Measurements from ENCODE around the gene TENM4.

Gene TENM4

DNA sequence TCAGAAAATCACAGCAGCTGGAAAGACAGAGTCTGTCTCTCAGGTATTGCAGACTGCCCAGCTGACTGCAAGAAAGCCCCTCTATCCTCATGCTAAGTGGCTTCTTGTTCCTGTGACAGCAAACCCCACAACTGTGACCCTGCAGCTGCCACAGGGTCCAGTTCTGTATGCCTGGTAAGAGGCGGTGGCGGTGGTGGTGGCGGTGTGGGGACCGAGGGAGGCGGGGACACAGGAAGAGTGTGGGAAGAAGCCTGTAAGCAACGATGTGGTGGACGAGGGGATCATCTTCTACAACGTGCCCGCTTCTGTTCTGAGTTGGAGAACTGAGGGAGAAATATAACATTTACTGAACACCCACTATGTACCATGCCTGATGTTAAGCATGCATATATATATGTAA, 112.4 kb downstream of the TENM4 start:
- no peaks in the 10 kb centered on the region for H3K9me3 ChIP-seq (ENCODE audit: control insufficient read depth, low read length)
- no peaks in the 10 kb centered on the region for H3K36me3 ChIP-seq (ENCODE audit: control insufficient read depth, insufficient read depth, low read length)
- no peak overlapping the region for H3K27ac ChIP-seq (ENCODE audit: low read depth, low read length, severe bottlenecking)
- 82% methylated on average over 7 to 8 of the region's 9 CpGs for WGBS, 2 experiments (ENCODE audit: insufficient coverage in 2 of 2)
- H3K4me3 ChIP-seq (ENCODE audit: extremely low read depth, insufficient read depth, low read length, poor library complexity, severe bottlenecking): no peak overlapping the region
- H3K4me1 ChIP-seq (ENCODE audit: control insufficient read depth, insufficient read depth, low read length, poor library complexity, severe bottlenecking): peaks cover 5% of the 10 kb centered on the region

- Histone ChIP-seq H3K4me3 (ENCODE audit: extremely low read depth, insufficient read depth, low read length, poor library complexity, severe bottlenecking) (no peak overlapping the region), H3K27ac (ENCODE audit: low read depth, low read length, severe bottlenecking) (no peak overlapping the region), H3K9me3 (ENCODE audit: control insufficient read depth, low read length) (no peaks in the 10 kb centered on the region), H3K4me1 (ENCODE audit: control insufficient read depth, insufficient read depth, low read length, poor library complexity, severe bottlenecking) (peaks cover 5% of the 10 kb centered on the region), H3K36me3 (ENCODE audit: control insufficient read depth, insufficient read depth, low read length) (no peaks in the 10 kb centered on the region)
- WGBS, 2 experiments (ENCODE audit: insufficient coverage in 2 of 2): 85 to 100% methylated on average over 3 of the region's 10 CpGs
Observed at GRCh38 chr11:79325851-79326250, 115.0 kb downstream of the TENM4 start.

DNA sequence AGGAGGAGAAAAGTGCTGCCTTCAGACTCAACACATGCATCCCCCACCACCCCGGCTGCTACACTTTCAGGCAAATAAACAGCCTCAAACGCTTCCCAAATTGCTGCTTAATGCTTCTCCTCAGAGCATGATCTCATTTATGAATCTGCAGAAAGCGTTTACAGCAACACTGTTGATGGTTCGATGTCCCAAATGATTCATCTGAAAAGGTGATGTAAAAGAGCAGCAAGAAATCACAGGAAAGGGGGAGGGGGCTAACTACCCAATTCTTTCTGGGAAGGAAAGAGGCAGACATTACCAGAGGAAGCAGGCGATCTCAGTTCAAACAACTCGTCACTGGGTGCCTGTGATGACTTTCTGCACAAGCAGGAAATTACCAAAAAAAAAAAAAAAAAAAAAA, 119.6 kb downstream of the TENM4 start:
- Histone ChIP-seq H3K9me3 (ENCODE audit: control insufficient read depth, low read length) (no peaks in the 10 kb centered on the region), H3K27ac (ENCODE audit: low read depth, low read length, severe bottlenecking) (no peak overlapping the region), H3K4me1 (ENCODE audit: control insufficient read depth, insufficient read depth, low read length, poor library complexity, severe bottlenecking) (no peaks in the 10 kb centered on the region), H3K36me3 (ENCODE audit: control insufficient read depth, insufficient read depth, low read length) (no peaks in the 10 kb centered on the region), H3K4me3 (ENCODE audit: extremely low read depth, insufficient read depth, low read length, poor library complexity, severe bottlenecking) (no peak overlapping the region)
- WGBS, 2 experiments (ENCODE audit: insufficient coverage in 2 of 2): 84% methylated on average over 4 to 5 of the region's 6 CpGs

DNA sequence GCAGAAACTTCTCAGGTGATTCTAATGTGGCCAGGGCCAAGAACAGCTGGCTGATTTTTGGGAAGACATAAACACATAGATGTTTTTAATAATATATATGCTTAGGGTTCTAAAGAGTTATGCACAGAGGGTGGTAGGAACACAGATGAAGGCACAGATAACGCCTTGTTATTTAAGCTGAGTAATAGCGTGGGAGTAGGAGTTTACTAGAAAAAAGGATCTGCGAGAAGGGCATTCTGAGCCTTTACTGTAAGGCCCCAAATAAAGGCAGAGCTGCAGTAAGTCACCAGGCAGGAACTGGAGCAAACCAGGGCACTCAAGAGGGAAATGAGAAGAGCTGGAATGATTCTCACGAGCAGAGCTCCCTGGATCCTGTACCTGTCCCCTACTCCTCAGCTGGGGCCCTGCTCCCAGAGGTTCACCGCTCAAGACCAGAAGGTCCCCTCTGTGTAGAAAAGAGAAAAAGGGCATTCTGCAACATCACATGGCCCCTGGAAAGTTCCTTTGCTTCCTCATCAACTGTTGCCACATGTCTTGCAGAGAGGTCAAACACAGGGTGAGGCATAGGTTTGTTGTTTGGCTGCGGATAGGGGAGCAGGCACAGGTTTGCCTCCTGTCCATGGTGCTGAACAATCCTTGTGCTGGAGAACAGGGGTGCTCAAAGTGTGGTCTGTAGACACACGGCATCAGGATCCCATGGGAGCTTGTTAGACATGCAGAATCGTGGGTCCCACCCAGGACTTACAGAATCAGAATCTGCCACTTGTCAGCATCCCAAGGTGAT, 125.7 kb downstream of the TENM4 start:
- Histone ChIP-seq H3K4me3 (ENCODE audit: extremely low read depth, insufficient read depth, low read length, poor library complexity, severe bottlenecking) (no peak overlapping the region), H3K9me3 (ENCODE audit: control insufficient read depth, low read length) (no peaks in the 10 kb centered on the region), H3K36me3 (ENCODE audit: control insufficient read depth, insufficient read depth, low read length) (no peaks in the 10 kb centered on the region), H3K4me1 (ENCODE audit: control insufficient read depth, insufficient read depth, low read length, poor library complexity, severe bottlenecking) (no peaks in the 10 kb centered on the region), H3K27ac (ENCODE audit: low read depth, low read length, severe bottlenecking) (no peak overlapping the region)
- WGBS, 2 experiments (ENCODE audit: insufficient coverage in 2 of 2): 67 to 80% methylated on average over 5 to 6 of the region's 8 CpGs

DNA sequence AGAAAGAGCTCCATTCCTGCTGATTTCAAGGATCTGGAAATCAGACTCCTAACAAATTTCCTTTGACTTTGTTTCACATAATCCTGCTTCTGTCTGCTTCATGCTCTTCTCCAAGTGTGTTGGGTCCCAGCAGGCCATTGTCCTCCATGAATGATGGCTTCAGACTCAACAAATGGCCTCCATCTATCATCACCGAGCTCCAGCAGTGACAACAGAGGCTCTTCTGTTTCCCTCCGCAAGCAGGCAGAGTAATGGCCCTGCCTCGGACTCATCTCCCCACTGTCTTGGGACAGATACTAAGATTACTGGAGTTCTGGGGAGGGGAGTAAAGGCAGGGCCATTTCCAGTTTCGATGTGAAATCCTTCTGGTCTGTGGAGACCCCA, 127.3 kb downstream of the TENM4 start:
- no peaks in the 10 kb centered on the region for H3K4me1 ChIP-seq (ENCODE audit: control insufficient read depth, insufficient read depth, low read length, poor library complexity, severe bottlenecking)
- H3K27ac ChIP-seq (ENCODE audit: low read depth, low read length, severe bottlenecking): no peak overlapping the region
- WGBS, 2 experiments (ENCODE audit: insufficient coverage in 2 of 2): 80% methylated on average over 1 of the region's 4 CpGs; no CpG with 5 or more reads in 1 of the 2 experiments
- H3K9me3 ChIP-seq (ENCODE audit: control insufficient read depth, low read length): no peaks in the 10 kb centered on the region
- no peak overlapping the region for H3K4me3 ChIP-seq (ENCODE audit: extremely low read depth, insufficient read depth, low read length, poor library complexity, severe bottlenecking)
- no peaks in the 10 kb centered on the region for H3K36me3 ChIP-seq (ENCODE audit: control insufficient read depth, insufficient read depth, low read length)

DNA sequence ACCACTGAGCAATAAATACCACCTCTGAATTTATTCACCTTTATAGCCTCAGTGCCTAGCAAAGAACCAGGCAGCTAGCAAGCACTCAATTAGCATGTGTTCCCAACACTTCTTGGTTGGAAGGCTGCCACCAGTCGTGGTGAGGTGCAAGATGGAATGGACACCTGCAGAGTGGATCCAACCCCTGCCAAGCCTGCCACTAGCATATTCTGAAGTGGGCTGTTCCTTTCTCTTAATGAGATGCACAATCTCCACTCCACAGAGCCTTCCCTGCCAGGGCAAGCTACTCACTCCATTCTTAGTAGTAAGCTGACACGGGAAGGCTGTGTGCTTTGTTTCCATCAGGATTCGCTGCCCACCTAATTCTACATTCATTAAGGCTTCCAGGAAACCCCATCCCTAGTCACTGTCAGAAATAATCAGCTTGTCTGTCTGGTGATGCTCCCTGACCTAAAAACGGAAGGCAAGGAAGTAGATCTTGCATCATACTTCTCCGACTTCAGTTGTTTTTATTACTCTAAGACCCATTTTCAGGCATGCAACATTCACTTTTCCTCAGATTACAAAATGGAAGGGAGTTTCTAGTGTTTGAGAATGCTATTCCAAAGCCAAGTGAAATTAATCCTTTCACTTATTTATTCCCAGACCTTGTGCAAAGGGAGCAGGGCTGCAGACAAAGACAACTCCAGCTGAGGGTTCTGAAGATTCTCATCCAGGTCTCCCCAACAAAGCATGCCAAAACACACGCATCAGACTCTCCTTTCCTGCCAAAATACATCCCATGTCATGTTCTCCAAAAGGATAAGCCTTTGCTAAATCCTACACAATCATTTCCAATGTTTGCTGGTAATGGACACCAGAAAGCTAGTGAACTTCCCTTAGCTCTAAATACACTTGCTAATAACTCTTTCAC, 128.0 kb downstream of the TENM4 start:
- no peak overlapping the region for H3K27ac ChIP-seq (ENCODE audit: low read depth, low read length, severe bottlenecking)
- no peaks in the 10 kb centered on the region for H3K36me3 ChIP-seq (ENCODE audit: control insufficient read depth, insufficient read depth, low read length)
- no peak overlapping the region for H3K4me3 ChIP-seq (ENCODE audit: extremely low read depth, insufficient read depth, low read length, poor library complexity, severe bottlenecking)
- 66 to 79% methylated on average over 5 of the region's 6 CpGs for WGBS, 2 experiments (ENCODE audit: insufficient coverage in 2 of 2)
- no peaks in the 10 kb centered on the region for H3K9me3 ChIP-seq (ENCODE audit: control insufficient read depth, low read length)
- H3K4me1 ChIP-seq (ENCODE audit: control insufficient read depth, insufficient read depth, low read length, poor library complexity, severe bottlenecking): no peaks in the 10 kb centered on the region

- Histone ChIP-seq H3K4me3 (ENCODE audit: extremely low read depth, insufficient read depth, low read length, poor library complexity, severe bottlenecking) (no peak overlapping the region), H3K9me3 (ENCODE audit: control insufficient read depth, low read length) (no peaks in the 10 kb centered on the region), H3K36me3 (ENCODE audit: control insufficient read depth, insufficient read depth, low read length) (no peaks in the 10 kb centered on the region), H3K27ac (ENCODE audit: low read depth, low read length, severe bottlenecking) (no peak overlapping the region), H3K4me1 (ENCODE audit: control insufficient read depth, insufficient read depth, low read length, poor library complexity, severe bottlenecking) (no peaks in the 10 kb centered on the region)
- WGBS, 2 experiments (ENCODE audit: insufficient coverage in 2 of 2): 92 to 100% methylated on average over 3 of the region's 3 CpGs
Observed at GRCh38 chr11:79311461-79311860, 129.4 kb downstream of the TENM4 start.

DNA sequence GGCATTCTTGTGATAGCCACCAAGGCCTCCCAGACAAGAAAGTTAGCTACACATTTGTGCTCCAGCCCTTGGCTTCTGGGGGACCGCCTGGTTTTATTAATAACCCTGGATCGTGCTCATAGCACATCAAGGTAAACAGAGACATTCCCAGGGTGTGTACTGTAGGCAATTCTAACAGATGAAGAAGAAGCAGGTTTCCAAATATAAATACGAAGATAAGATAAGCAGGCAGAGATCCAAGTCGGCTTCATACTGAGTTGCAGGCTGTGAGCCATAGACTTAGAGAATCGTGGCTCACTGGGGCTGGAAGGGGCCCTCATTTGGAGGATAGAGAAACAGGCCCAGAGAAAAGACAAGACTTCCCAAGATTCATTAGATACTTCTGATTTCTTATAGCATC, 131.4 kb downstream of the TENM4 start:
- Histone ChIP-seq H3K4me1 (ENCODE audit: control insufficient read depth, insufficient read depth, low read length, poor library complexity, severe bottlenecking) (no peaks in the 10 kb centered on the region), H3K27ac (ENCODE audit: low read depth, low read length, severe bottlenecking) (no peak overlapping the region), H3K4me3 (ENCODE audit: extremely low read depth, insufficient read depth, low read length, poor library complexity, severe bottlenecking) (no peak overlapping the region), H3K9me3 (ENCODE audit: control insufficient read depth, low read length) (no peaks in the 10 kb centered on the region), H3K36me3 (ENCODE audit: control insufficient read depth, insufficient read depth, low read length) (no peaks in the 10 kb centered on the region)
- 80 to 94% methylated on average over 3 to 5 of the region's 5 CpGs for WGBS, 2 experiments (ENCODE audit: insufficient coverage in 2 of 2)

DNA sequence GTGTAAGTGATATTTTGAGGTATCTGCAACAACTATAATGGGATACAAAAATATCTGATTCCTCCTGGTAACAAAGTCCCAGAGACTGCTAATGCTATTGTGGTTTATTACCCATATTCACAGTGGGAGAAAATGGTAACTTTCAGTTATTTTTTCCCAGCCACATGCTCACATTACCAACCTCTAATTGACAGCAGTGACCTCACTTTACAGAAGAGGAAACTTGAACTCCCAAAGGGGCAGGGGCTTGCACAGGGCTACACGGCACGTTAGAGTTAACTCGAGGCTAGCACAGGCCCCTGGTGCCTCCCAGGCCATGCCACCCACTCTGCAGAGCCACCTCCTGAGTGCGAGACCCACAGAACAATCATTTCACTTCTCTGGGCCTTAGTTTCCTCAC, 132.4 kb downstream of the TENM4 start:
- WGBS, 2 experiments (ENCODE audit: insufficient coverage in 2 of 2): 90% methylated on average over 2 to 4 of the region's 4 CpGs
- Histone ChIP-seq H3K36me3 (ENCODE audit: control insufficient read depth, insufficient read depth, low read length) (no peaks in the 10 kb centered on the region), H3K27ac (ENCODE audit: low read depth, low read length, severe bottlenecking) (no peak overlapping the region), H3K4me1 (ENCODE audit: control insufficient read depth, insufficient read depth, low read length, poor library complexity, severe bottlenecking) (no peaks in the 10 kb centered on the region), H3K9me3 (ENCODE audit: control insufficient read depth, low read length) (no peaks in the 10 kb centered on the region), H3K4me3 (ENCODE audit: extremely low read depth, insufficient read depth, low read length, poor library complexity, severe bottlenecking) (no peak overlapping the region)

DNA sequence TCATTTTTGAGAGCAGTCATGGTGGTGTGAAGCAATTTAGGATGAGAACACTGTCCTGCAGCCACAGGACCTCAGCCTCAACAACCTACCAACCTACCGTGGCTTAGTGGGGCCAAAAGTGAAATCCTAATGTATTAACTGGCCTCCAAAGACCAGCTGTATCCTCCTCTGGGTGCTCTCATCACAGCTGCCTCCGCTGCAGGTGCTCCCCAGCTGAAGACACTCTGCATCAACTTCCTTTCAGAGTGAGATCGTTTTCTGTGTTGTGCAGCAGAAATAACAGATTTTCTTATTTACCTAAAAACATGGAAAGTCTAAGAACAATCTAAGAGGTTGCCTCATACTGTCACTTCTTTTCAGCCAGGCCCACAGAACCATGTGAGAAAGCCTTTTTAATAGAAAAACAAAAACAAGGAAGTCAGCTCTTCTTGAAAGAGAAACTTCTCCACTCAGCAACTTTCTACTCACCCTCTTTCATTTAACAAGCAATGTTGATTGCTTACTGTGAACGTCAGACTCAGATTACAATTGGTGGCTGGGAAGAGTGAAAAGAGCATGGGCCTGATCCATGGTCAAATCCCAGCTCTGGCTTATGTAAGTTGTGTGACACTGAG, 136.1 kb downstream of the TENM4 start:
- Histone ChIP-seq H3K9me3 (ENCODE audit: control insufficient read depth, low read length) (no peaks in the 10 kb centered on the region), H3K27ac (ENCODE audit: low read depth, low read length, severe bottlenecking) (no peak overlapping the region), H3K4me3 (ENCODE audit: extremely low read depth, insufficient read depth, low read length, poor library complexity, severe bottlenecking) (no peak overlapping the region), H3K4me1 (ENCODE audit: control insufficient read depth, insufficient read depth, low read length, poor library complexity, severe bottlenecking) (no peaks in the 10 kb centered on the region), H3K36me3 (ENCODE audit: control insufficient read depth, insufficient read depth, low read length) (no peaks in the 10 kb centered on the region)
- 93 to 100% methylated on average over 2 of the region's 4 CpGs for WGBS, 2 experiments (ENCODE audit: insufficient coverage in 2 of 2)
